ENCODE data around the gene IBSP. TPM values are rescaled to one million over a fixed set of nuclear protein-coding genes. Genes with fewer than 3 reads are reported as not detected.

The IBSP gene
- total RNA-seq, 1 donor from 2014 or later = 0.90 TPM

GRCh38 chr4:87855559-87855958 is 56.2 kb downstream of the IBSP start:
- TF ChIP-seq CTCF (IDR thresholded peaks at IDR 0.05) = no peak
- H3K27ac Mint-ChIP-seq (ENCODE audit: unreplicated experiment) = no peak overlapping the region
- H3K9me3 Mint-ChIP-seq (ENCODE audit: low read depth) = no peaks in the 10 kb centered on the region
- H3K27me3 Mint-ChIP-seq (ENCODE audit: low read depth) = no peaks in the 10 kb centered on the region
- no peaks in the 10 kb centered on the region for H3K36me3 Mint-ChIP-seq (ENCODE audit: low read depth)
- H3K4me1 Mint-ChIP-seq (ENCODE audit: low read depth) = no peaks in the 10 kb centered on the region
- DNase-seq (ENCODE audit: low spot score) = no peak
- H3K4me3 Mint-ChIP-seq (ENCODE audit: unreplicated experiment) = no peak overlapping the region

GRCh38 chr4:87856816-87857215 is 57.5 kb downstream of the IBSP start:
- Mint-ChIP-seq H3K4me1 (ENCODE audit: low read depth) (no peaks in the 10 kb centered on the region), H3K4me3 (ENCODE audit: unreplicated experiment) (no peak overlapping the region), H3K27me3 (ENCODE audit: low read depth) (no peaks in the 10 kb centered on the region), H3K36me3 (ENCODE audit: low read depth) (no peaks in the 10 kb centered on the region), H3K9me3 (ENCODE audit: low read depth) (no peaks in the 10 kb centered on the region), H3K27ac (ENCODE audit: unreplicated experiment) (no peak overlapping the region)
- no peak for DNase-seq (ENCODE audit: low spot score)
- no peak for TF ChIP-seq CTCF (IDR thresholded peaks at IDR 0.05)

- TF ChIP-seq CTCF (IDR thresholded peaks at IDR 0.05) = no peak
Measured at GRCh38 chr4:87857789-87858188, 58.4 kb downstream of the IBSP start.

More at GRCh38 chr4:87857789-87858188, 58.4 kb downstream of the IBSP start:
- Mint-ChIP-seq H3K36me3 (ENCODE audit: low read depth) (no peaks in the 10 kb centered on the region), H3K9me3 (ENCODE audit: low read depth) (no peaks in the 10 kb centered on the region), H3K4me1 (ENCODE audit: low read depth) (no peaks in the 10 kb centered on the region), H3K4me3 (ENCODE audit: unreplicated experiment) (no peak overlapping the region), H3K27ac (ENCODE audit: unreplicated experiment) (no peak overlapping the region), H3K27me3 (ENCODE audit: low read depth) (no peaks in the 10 kb centered on the region)
- no peak for DNase-seq (ENCODE audit: low spot score)

Other genes starting within 250 kb of the IBSP start
- gene DSPP, start 191.0 kb upstream of the IBSP start, total RNA-seq = not detected in 3 replicates
- gene DMP1, start 149.3 kb upstream of the IBSP start, total RNA-seq = not detected in 3 replicates
- not detected in 3 replicates for gene MEPE, start 33.4 kb downstream of the IBSP start, total RNA-seq
- gene SPP1, start 176.2 kb downstream of the IBSP start, total RNA-seq = 13.5 to 16.0 TPM (median 15.7 TPM) in 3 replicates
- 69.7 to 71.7 TPM (median 69.8 TPM) in 3 replicates for gene PKD2, start 208.1 kb downstream of the IBSP start, total RNA-seq

Measured in chondrocyte (in vitro differentiated cells).